HEK293 (cell line): Measurements from ENCODE around the gene BAIAP2.
"Not testable (repeated sequence)": the region's sequence is repeated elsewhere in the genome, so short reads cannot be mapped to it uniquely, and the experiment has no call there.

Source experiments
- CTCF ChIA-PET: fragments of 350-600 bp; formaldehyde crosslinking; extraction: SDS; loops from one replicate; lab custom pipeline; 2021; ENCODE audit warnings: antibody characterized with exemption; lab: Yijun Ruan, JAX
- POLR2A ChIA-PET: fragments of 300-600 bp; formaldehyde crosslinking; extraction: SDS; loops from one replicate; lab custom pipeline; 2020; ENCODE audit warnings: antibody characterized with exemption, inconsistent platforms; lab: Yijun Ruan, JAX
- H3K27ac ChIP-seq: fragments of 200-500 bp; sonication (Bioruptor generic); 2 replicates; pipeline ENCODE4 v1.5.1; 2014; ENCODE audit warnings: low read depth, low read length, control low read depth, inconsistent platforms; ENCODE audit errors: extremely low read depth
- H3K36me3 ChIP-seq, 2 experiments: fragments of 200-500 bp in 1 of 2; sonication (Bioruptor generic) in 1 of 2; 1 replicate in 1 of 2; 2 replicates in 1 of 2; pipeline ENCODE4 v1.5.1; 2014 to 2017; ENCODE audit warnings: inconsistent platforms in 2 of 2, low read length in 2 of 2; ENCODE audit not compliant: control insufficient read depth in 2 of 2, insufficient read depth in 1 of 2
- H3K4me1 ChIP-seq: fragments of 200-500 bp; sonication (Bioruptor generic); 2 replicates; pipeline ENCODE4 v1.5.1; 2014; ENCODE audit warnings: mild to moderate bottlenecking, low read length, inconsistent platforms; ENCODE audit not compliant: control insufficient read depth, insufficient read depth
- H3K4me3 ChIP-seq: 2 replicates; pipeline ENCODE4 v1.5.1; 2011; ENCODE audit warnings: low read depth, mild to moderate bottlenecking, control low read depth, low read length, moderate library complexity
- H3K9me3 ChIP-seq: fragments of 200-500 bp; sonication (Bioruptor generic); 2 replicates; pipeline ENCODE4 v1.5.1; 2014; ENCODE audit warnings: low read depth, low read length, inconsistent platforms; ENCODE audit not compliant: control insufficient read depth, insufficient read depth
- GLI4 ChIP-seq: fragments of 450-650 bp; formaldehyde crosslinking; IDR thresholded peaks from 2 replicates; pipeline ENCODE4 v1.5.1; 2016; ENCODE audit warnings: missing biosample characterization, missing genetic modification characterization
- HOXA7 ChIP-seq: sonication (generic); formaldehyde crosslinking; IDR thresholded peaks from 2 replicates; pipeline ENCODE4 v1.8.1; 2022; ENCODE audit warnings: missing genetic modification reagents, borderline replicate concordance
- OSR2 ChIP-seq: fragments of 450-650 bp; formaldehyde crosslinking; IDR thresholded peaks from 2 replicates; pipeline ENCODE4 v1.5.1; 2016; ENCODE audit warnings: missing biosample characterization, missing genetic modification characterization
- RBAK ChIP-seq: fragments of 450-650 bp; formaldehyde crosslinking; IDR thresholded peaks from 2 replicates; pipeline ENCODE4 v1.5.1; 2016; ENCODE audit warnings: missing biosample characterization, missing genetic modification characterization
- SCRT2 ChIP-seq: fragments of 450-650 bp; formaldehyde crosslinking; IDR thresholded peaks from 2 replicates; pipeline ENCODE4 v1.5.1; 2016; ENCODE audit warnings: missing biosample characterization, missing genetic modification characterization
- SETDB1 ChIP-seq: IDR thresholded peaks from one replicate; pipeline ENCODE4 v1.6.1; 2017; ENCODE audit warnings: mild to moderate bottlenecking, low read length, moderate library complexity, mixed read lengths; ENCODE audit not compliant: insufficient read length
- SP2 ChIP-seq: fragments of 450-650 bp; formaldehyde crosslinking; IDR thresholded peaks from 2 replicates; pipeline ENCODE4 v1.5.1; 2016; ENCODE audit warnings: missing biosample characterization, missing genetic modification characterization
- SP3 ChIP-seq: fragments of 450-650 bp; formaldehyde crosslinking; IDR thresholded peaks from 2 replicates; pipeline ENCODE4 v1.5.1; 2016; ENCODE audit warnings: missing biosample characterization, missing genetic modification characterization
- TRIM28 ChIP-seq: IDR thresholded peaks from 2 replicates; pipeline ENCODE4 v1.6.1; 2011; ENCODE audit warnings: low read length, control low read depth, borderline replicate concordance
- ZNF121 ChIP-seq: fragments of 450-650 bp; formaldehyde crosslinking; IDR thresholded peaks from 2 replicates; pipeline ENCODE4 v1.5.1; 2016; ENCODE audit warnings: missing biosample characterization, missing genetic modification characterization
- ZNF140 ChIP-seq: fragments of 450-650 bp; formaldehyde crosslinking; IDR thresholded peaks from 2 replicates; pipeline ENCODE4 v1.5.1; 2016; ENCODE audit warnings: missing biosample characterization, missing genetic modification characterization
- ZNF221 ChIP-seq: fragments of 450-650 bp; formaldehyde crosslinking; IDR thresholded peaks from 2 replicates; pipeline ENCODE4 v1.5.1; 2017; ENCODE audit warnings: missing biosample characterization, missing genetic modification characterization, borderline replicate concordance
- ZNF292 ChIP-seq: fragments of 450-650 bp; formaldehyde crosslinking; IDR thresholded peaks from 2 replicates; pipeline ENCODE4 v1.5.1; 2016; ENCODE audit warnings: low read depth, missing biosample characterization, missing genetic modification characterization, borderline replicate concordance
- ZNF341 ChIP-seq: fragments of 450-650 bp; formaldehyde crosslinking; IDR thresholded peaks from 2 replicates; pipeline ENCODE4; 2016; ENCODE audit warnings: low read depth, missing biosample characterization, missing genetic modification characterization
- ZNF37A ChIP-seq: fragments of 450-650 bp; IDR thresholded peaks from 2 replicates; pipeline ENCODE4 v1.5.1; 2018; ENCODE audit warnings: missing biosample characterization, missing genetic modification characterization
- ZNF521 ChIP-seq: fragments of 450-650 bp; formaldehyde crosslinking; IDR thresholded peaks from 2 replicates; pipeline ENCODE4 v1.5.1; 2017; ENCODE audit warnings: missing biosample characterization, mild to moderate bottlenecking, missing genetic modification characterization
- ZNF600 ChIP-seq: fragments of 450-650 bp; formaldehyde crosslinking; IDR thresholded peaks from 2 replicates; pipeline ENCODE4 v1.5.1; 2016; ENCODE audit warnings: missing biosample characterization, missing genetic modification characterization
- ZNF610 ChIP-seq: fragments of 450-650 bp; formaldehyde crosslinking; IDR thresholded peaks from 2 replicates; pipeline ENCODE4 v1.5.1; 2016; ENCODE audit warnings: missing biosample characterization, missing genetic modification characterization, borderline replicate concordance
- ZNF76 ChIP-seq: fragments of 450-650 bp; formaldehyde crosslinking; IDR thresholded peaks from 2 replicates; pipeline ENCODE4; 2016; ENCODE audit warnings: low read depth, missing biosample characterization, missing genetic modification characterization, borderline replicate concordance
- ZNF785 ChIP-seq: fragments of 450-650 bp; formaldehyde crosslinking; IDR thresholded peaks from 2 replicates; pipeline ENCODE4 v1.5.1; 2016; ENCODE audit warnings: missing biosample characterization, missing genetic modification characterization
- ZNF830 ChIP-seq: fragments of 450-650 bp; IDR thresholded peaks from 2 replicates; pipeline ENCODE4 v1.5.0; 2018; ENCODE audit warnings: missing biosample characterization, missing genetic modification characterization, low read depth, mild to moderate bottlenecking, moderate library complexity
- TF ChIP-seq, protein P1 (sequence below): fragments of 450-650 bp; formaldehyde crosslinking; IDR thresholded peaks from 2 replicates; pipeline ENCODE4 v1.5.1; 2016; ENCODE audit warnings: missing biosample characterization, missing genetic modification characterization

Gene BAIAP2

DNA sequence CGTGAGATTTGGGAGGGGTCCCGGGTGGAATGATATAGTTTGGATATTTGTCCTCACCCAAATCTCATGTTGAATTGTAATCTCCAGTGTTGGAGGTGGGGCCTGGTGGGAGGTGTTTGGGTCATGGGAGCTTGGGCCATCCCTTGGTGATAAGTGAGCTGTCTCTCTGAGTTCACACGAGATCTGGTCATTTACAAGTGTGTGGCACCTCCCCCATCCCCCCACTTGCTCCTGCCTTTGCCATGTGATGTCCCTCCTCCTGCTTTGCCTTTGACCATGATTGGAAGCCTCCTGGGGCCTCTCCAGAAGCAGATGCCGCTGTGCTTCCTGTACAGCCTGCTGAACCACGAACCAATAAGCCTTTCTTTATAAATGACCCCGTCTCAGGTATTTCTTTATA, 21.3 kb upstream of the BAIAP2 start:
- Histone ChIP-seq H3K4me3 (no peak overlapping the region), H3K4me1 (no peaks in the 10 kb centered on the region), H3K9me3 (no peaks in the 10 kb centered on the region), H3K27ac (no peak overlapping the region), H3K36me3 (no peaks in the 10 kb centered on the region)
- POLR2A ChIA-PET = no interaction called here
- CTCF ChIA-PET = interaction anchor here (2.3 kb wide), 2 partner anchors 10 to 85 kb away, joined by 6 to 13 read pairs; no protein-coding TSS in a partner anchor
- TF ChIP-seq OSR2 (tag by site-specific recombination) (peak; percentile 52), SP3 (tag by site-specific recombination) (no peak), ZNF341 (peak; percentile 27; the same call in 1 of the 2 replicates)

DNA sequence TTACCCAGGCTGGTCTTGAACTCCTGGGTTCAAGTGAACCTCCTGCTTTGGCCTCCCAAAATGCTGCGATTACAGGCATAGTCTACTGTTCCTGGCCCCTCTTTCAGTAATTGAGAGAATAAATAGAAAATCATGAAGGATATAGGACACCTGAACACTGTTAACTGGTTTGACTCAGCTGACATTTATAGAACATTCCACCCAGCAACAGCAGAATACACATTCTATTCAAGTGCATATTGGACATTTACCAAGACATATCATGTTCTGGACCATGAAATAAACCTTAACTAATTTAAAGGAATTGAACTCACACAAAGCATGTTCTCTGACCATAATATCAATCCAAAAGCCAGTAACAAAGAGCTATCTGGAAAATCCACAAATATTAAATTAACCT, 19.8 kb upstream of the BAIAP2 start:
- Histone ChIP-seq H3K9me3 (no peaks in the 10 kb centered on the region), H3K4me1 (no peaks in the 10 kb centered on the region), H3K4me3 (no peak overlapping the region), H3K36me3 (no peaks in the 10 kb centered on the region), H3K27ac (no peak overlapping the region)
- ChIA-PET CTCF (interaction anchor here (0.6 to 1.8 kb wide), 4 partner anchors 8 to 81 kb away, joined by 3 to 14 read pairs (median 8); no protein-coding TSS in a partner anchor), POLR2A (no interaction called here)
- TF ChIP-seq ZNF785 (tag by site-specific recombination) (no peak), ZNF830 (no peak), GLI4 (tag by site-specific recombination) (no peak), ZNF610 (tag by site-specific recombination) (no peak)

DNA sequence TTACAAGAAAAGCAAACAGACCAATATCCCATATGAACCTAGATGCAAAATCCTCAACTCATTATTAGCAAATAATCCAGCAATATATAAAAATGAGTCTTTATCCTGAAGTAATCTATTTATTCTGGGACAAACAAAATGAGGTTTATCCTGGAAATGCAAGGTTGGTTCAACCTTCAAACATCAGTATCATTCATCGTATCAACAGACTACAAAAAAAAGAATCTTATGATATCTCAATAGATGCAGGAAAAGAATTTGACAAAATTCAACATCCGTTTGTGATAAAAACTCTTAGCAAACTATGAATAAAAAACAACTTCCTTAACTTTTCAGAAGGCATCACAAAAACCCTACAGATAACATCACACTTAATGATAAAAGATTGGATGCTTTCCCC, 18.4 kb upstream of the BAIAP2 start:
- POLR2A ChIA-PET = interaction anchor here (1.5 kb wide), 1 partner anchor 19 kb away, joined by 5 read pairs; the partner anchor contains the start of gene BAIAP2
- Histone ChIP-seq H3K9me3 (no peaks in the 10 kb centered on the region), H3K36me3 (no peaks in the 10 kb centered on the region), H3K27ac (no peak overlapping the region)
- CTCF ChIA-PET = interaction anchor here (1.6 to 2.0 kb wide), 2 partner anchors 9 to 10 kb away, joined by 3 to 6 read pairs; no protein-coding TSS in a partner anchor
- TF ChIP-seq SP2 (no peak), SETDB1 (peak; percentile 53)
- TF ChIP-seq, all 188 proteins: peak for 1
- no peak overlapping the region for H3K4me3 ChIP-seq
- H3K4me1 ChIP-seq = no peaks in the 10 kb centered on the region

DNA sequence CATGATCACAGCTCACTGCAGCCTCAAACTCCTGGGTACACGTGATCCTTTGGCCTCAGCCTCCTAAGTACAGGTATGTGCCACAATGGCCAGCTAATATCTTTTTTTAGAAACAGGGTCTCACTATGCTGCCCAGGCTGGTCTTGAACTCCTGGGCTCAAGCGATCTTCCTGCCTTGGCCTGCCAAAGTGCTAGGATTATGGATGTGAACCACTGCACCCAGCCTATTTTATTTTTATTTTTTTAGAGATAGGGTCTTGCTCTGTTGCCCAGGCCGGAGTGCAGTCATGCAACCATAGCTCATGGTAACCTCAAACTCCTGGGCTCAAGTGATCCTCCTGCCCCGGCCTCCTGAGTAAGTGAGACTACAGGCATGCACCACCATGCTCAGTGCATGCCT, 17.6 kb upstream of the BAIAP2 start:
- H3K9me3 ChIP-seq, H3K36me3 ChIP-seq, H3K4me1 ChIP-seq, H3K27ac ChIP-seq, H3K4me3 ChIP-seq: not testable (repeated sequence)
- CTCF ChIA-PET = interaction anchor here (0.6 to 3.5 kb wide), 6 partner anchors 9 to 610 kb away, joined by 3 to 14 read pairs (median 3); partner anchors contain the start of gene CEP131
- TF ChIP-seq ZNF121 (tag by site-specific recombination) = peak; percentile 92
- POLR2A ChIA-PET = interaction anchor here (0.9 to 1.5 kb wide), 2 partner anchors 12 to 18 kb away, joined by 3 to 5 read pairs; partner anchors contain the start of gene BAIAP2

DNA sequence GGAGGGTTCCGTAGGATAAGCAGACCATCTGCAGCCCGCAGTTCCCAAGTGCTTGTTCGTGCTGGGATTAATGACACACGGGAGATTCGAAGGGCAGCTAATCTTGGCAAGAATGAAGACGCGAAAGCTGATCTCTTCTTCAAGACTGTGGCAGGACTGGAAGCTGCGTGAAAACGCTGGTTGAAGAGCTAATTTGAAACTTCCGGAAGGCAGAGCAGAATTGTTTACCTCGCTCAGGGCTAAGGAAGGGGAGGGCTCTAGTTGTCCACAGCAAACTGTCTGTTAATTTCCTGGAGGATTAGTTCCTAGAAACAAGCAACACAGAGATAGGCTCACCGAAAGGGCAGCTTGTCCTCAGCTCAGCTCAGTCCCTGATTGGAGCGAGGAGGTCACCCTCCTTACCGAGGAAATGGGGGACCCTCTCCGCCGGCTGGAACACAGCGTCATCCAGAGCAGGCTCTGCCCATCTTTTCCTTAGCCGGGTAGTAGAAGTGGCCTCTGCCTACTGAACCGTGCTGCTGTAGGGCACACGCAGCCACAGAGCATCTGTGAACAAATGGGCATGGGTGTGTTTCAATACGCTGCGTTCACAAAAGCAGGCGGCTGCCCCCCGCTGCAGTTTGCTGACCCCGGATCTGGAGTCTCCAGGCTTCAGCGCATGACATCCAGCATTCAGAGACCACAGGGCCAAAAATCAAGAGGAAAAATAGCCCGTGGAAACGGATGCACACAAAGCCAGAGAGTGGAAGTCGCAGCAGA, 16.7 kb upstream of the BAIAP2 start:
- ChIA-PET POLR2A (interaction anchor here (0.9 to 1.5 kb wide), 2 partner anchors 11 to 17 kb away, joined by 3 to 5 read pairs; partner anchors contain the start of gene BAIAP2), CTCF (interaction anchor here (0.7 to 3.5 kb wide), 7 partner anchors 8 to 204 kb away, joined by 3 to 14 read pairs (median 3); partner anchors contain the start of gene CEP131)
- Histone ChIP-seq H3K4me3 (no peak overlapping the region), H3K9me3 (no peaks in the 10 kb centered on the region), H3K36me3 (no peaks in the 10 kb centered on the region), H3K4me1 (no peaks in the 10 kb centered on the region), H3K27ac (no peak overlapping the region)
- TF ChIP-seq ZNF140 (peak; percentile 83; the same call in 1 of the 2 replicates), TRIM28 (peak; percentile 69; the same call in 1 of the 2 replicates), ZNF521 (tag by site-specific recombination) (no peak), HOXA7 (CRISPR knock-in tag) (no peak), RBAK (tag by site-specific recombination) (no peak), SP2 (peak; percentile 16; the same call in 1 of the 2 replicates), SCRT2 (tag by site-specific recombination) (no peak), ZNF600 (tag by site-specific recombination) (peak; percentile 93), ZNF37A (tag by site-specific recombination) (no peak), OSR2 (tag by site-specific recombination) (peak; percentile 45; the same call in 1 of the 2 replicates), ZNF76 (tag by site-specific recombination) (no peak), ZNF292 (tag by site-specific recombination) (no peak), ZNF221 (tag by site-specific recombination) (no peak)
- TF ChIP-seq, protein P1, sequence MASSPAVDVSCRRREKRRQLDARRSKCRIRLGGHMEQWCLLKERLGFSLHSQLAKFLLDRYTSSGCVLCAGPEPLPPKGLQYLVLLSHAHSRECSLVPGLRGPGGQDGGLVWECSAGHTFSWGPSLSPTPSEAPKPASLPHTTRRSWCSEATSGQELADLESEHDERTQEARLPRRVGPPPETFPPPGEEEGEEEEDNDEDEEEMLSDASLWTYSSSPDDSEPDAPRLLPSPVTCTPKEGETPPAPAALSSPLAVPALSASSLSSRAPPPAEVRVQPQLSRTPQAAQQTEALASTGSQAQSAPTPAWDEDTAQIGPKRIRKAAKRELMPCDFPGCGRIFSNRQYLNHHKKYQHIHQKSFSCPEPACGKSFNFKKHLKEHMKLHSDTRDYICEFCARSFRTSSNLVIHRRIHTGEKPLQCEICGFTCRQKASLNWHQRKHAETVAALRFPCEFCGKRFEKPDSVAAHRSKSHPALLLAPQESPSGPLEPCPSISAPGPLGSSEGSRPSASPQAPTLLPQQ (tag by site-specific recombination) = no peak
